ENCODE measurements around the gene INPP5D.

DNA sequence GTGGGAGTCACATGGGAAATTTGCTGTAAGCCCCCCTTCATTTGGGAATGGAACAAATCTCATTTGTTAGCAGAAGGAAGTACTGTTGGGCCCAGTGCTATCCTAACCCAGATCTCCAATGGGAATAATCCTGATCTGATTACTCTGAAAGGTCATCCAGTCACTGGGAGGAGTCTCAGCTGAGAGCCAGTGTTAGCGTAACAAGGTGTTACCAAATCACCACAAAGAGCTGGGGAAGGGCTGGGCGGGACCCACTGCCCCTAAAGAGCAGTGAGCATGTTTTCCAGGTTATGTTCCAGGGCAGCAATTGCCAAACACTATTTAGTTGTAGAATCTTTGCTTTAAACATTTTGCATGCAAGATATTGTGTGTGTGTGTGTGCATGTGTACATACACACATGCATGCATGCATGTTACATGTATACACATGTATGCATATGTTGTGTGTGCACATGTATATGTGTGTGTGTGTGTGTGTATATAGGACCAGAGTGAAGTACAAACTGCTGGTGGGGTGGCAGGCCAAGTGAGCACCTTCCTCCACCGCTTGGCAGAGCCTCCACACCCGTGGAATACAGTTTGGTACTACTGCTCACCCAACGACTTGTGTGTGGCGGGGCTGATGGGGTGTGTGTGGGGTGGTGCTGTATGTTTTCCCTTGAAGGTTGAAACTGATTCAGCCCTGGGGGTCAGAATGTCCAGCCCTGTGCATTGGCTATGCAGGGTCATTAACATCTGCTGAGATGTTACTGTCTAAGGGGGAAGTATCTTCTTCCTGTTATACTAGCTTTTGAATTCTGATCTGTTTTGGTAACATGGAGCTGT lies 15.2 kb downstream of the INPP5D start:
- TF ChIP-seq POLR2A (IDR thresholded peaks at IDR 0.05): no peak
- TF ChIP-seq, protein P1, sequence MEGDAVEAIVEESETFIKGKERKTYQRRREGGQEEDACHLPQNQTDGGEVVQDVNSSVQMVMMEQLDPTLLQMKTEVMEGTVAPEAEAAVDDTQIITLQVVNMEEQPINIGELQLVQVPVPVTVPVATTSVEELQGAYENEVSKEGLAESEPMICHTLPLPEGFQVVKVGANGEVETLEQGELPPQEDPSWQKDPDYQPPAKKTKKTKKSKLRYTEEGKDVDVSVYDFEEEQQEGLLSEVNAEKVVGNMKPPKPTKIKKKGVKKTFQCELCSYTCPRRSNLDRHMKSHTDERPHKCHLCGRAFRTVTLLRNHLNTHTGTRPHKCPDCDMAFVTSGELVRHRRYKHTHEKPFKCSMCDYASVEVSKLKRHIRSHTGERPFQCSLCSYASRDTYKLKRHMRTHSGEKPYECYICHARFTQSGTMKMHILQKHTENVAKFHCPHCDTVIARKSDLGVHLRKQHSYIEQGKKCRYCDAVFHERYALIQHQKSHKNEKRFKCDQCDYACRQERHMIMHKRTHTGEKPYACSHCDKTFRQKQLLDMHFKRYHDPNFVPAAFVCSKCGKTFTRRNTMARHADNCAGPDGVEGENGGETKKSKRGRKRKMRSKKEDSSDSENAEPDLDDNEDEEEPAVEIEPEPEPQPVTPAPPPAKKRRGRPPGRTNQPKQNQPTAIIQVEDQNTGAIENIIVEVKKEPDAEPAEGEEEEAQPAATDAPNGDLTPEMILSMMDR (IDR thresholded peaks at IDR 0.05): no peak
- no peak for TF ChIP-seq POLR2AphosphoS5 (IDR thresholded peaks at IDR 0.05)

Measured in transverse colon (tissue), 4 donors.